Mesothelial cell of epicardium (in vitro differentiated cells): ENCODE measurements around the gene CHST11. TPM values are rescaled to one million over a fixed set of nuclear protein-coding genes. Genes with fewer than 3 reads are reported as not detected.

Source experiments
- DNase-seq, 2 experiments: peaks; one replicate each; pipeline ENCODE4 v3.0.0; 2021; ENCODE audit warnings: low spot score in 2 of 2; ENCODE audit not compliant: unreplicated experiment in 2 of 2
- H3K27ac Mint-ChIP-seq: 2 replicates; pipeline ENCODE4 v1.8.0; 2021; ENCODE audit warnings: mixed read lengths
- H3K27me3 Mint-ChIP-seq: 2 replicates; pipeline ENCODE4 v1.8.0; 2021; ENCODE audit warnings: low read depth, mixed read lengths
- H3K36me3 Mint-ChIP-seq: 2 replicates; pipeline ENCODE4 v1.8.0; 2021; ENCODE audit warnings: mixed read lengths
- H3K4me1 Mint-ChIP-seq: 2 replicates; pipeline ENCODE4 v1.8.0; 2021; ENCODE audit warnings: mixed read lengths
- H3K4me3 Mint-ChIP-seq: 2 replicates; pipeline ENCODE4 v1.8.0; 2021; ENCODE audit warnings: mild to moderate bottlenecking, moderate library complexity, mixed read lengths
- H3K9me3 Mint-ChIP-seq: 2 replicates; pipeline ENCODE4 v1.8.0; 2021; ENCODE audit warnings: mixed read lengths
- CTCF ChIP-seq: fragments of 200-600 bp; sonication (generic); IDR thresholded peaks from one replicate; pipeline ENCODE4 v1.5.0; 2021; ENCODE audit warnings: antibody characterized with exemption; ENCODE audit not compliant: unreplicated experiment
- total RNA-seq: library from RNA; stranded (reverse); gene quantifications from 3 replicates; pipeline ENCODE4 v1.2.1, GENCODE V29; 2021

Gene CHST11
- total RNA-seq, 1 donor from 2014 or later = 15.0 TPM

DNA sequence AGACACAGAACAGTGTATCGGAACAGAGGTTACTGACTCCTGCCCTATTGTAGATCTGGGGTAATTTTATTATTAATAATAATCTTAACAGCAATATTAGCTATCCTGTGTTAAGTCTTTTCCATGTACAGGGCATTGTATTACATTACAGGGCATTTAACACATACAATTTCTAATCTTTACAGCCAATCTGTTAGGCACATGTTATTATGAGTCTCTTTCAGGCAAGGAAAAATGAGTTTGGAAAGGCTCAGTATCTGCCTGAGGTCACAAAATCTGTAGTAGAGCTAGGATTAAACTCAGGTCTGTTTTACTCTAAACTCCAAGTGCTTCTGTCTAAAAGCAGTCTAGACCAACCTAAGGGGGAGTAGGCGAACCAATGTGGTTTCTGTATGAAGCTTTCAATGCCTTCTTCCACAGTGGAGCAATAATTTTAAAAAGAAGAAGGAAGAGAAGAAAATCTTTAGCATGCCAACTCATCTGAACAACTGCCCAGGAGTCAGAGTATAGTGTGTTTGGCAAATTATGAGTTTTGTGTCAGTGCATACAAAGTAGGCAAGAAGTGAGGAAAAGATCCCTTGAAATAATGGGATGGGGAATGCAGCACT lies 192.6 kb downstream of the CHST11 start:
- Mint-ChIP-seq H3K4me1 (no peaks in the 10 kb centered on the region), H3K4me3 (no peak overlapping the region), H3K27me3 (peaks cover 66% of the 10 kb centered on the region), H3K36me3 (no peaks in the 10 kb centered on the region), H3K9me3 (no peaks in the 10 kb centered on the region), H3K27ac (no peak overlapping the region)
- DNase-seq = no peak
- no peak for TF ChIP-seq CTCF

GRCh38 chr12:104649921-104650320 lies 193.2 kb downstream of the CHST11 start:
- no peak overlapping the region for H3K27ac Mint-ChIP-seq
- H3K36me3 Mint-ChIP-seq = no peaks in the 10 kb centered on the region
- no peak for DNase-seq
- H3K27me3 Mint-ChIP-seq = peaks cover 68% of the 10 kb centered on the region
- no peak for TF ChIP-seq CTCF
- no peak overlapping the region for H3K4me3 Mint-ChIP-seq
- H3K4me1 Mint-ChIP-seq = no peaks in the 10 kb centered on the region
- H3K9me3 Mint-ChIP-seq = no peaks in the 10 kb centered on the region

DNA sequence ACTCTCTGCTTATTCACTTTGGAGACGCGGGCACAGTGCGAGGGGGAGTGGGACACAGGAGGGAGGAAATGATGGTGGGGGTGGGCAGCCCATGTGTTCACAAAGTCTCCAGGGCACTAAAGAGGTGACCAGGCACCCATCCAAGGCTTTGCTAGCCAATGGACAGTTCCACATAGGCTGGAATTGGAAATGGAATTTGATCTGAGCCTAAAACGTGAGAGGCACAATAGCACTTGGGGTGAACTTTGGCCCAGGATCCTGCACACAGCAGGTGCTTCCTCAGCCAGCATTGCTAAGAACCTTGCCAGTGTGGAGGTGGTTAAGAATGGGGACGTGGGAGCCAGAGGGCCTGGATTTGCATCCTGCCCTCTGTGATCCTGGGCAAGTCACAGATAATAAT lies 193.8 kb downstream of the CHST11 start:
- Mint-ChIP-seq H3K36me3 (no peaks in the 10 kb centered on the region), H3K27ac (no peak overlapping the region), H3K27me3 (peaks cover 74% of the 10 kb centered on the region), H3K9me3 (no peaks in the 10 kb centered on the region), H3K4me1 (no peaks in the 10 kb centered on the region), H3K4me3 (no peak overlapping the region)
- no peak for DNase-seq
- no peak for TF ChIP-seq CTCF

- no peaks in the 10 kb centered on the region for H3K36me3 Mint-ChIP-seq
- H3K27ac Mint-ChIP-seq = no peak overlapping the region
- no peak overlapping the region for H3K4me3 Mint-ChIP-seq
- no peak for TF ChIP-seq CTCF
- H3K4me1 Mint-ChIP-seq = no peaks in the 10 kb centered on the region
- DNase-seq = no peak
- H3K9me3 Mint-ChIP-seq = no peaks in the 10 kb centered on the region
- peaks cover 78% of the 10 kb centered on the region for H3K27me3 Mint-ChIP-seq
Measured at GRCh38 chr12:104651811-104652210, 195.1 kb downstream of the CHST11 start.

- Mint-ChIP-seq H3K27ac (no peak overlapping the region), H3K4me1 (no peaks in the 10 kb centered on the region), H3K27me3 (peaks cover 83% of the 10 kb centered on the region), H3K36me3 (no peaks in the 10 kb centered on the region), H3K4me3 (no peak overlapping the region), H3K9me3 (no peaks in the 10 kb centered on the region)
- no peak for TF ChIP-seq CTCF
- DNase-seq = no peak
Measured at GRCh38 chr12:104652358-104652757, 195.6 kb downstream of the CHST11 start.

GRCh38 chr12:104652910-104653309 lies 196.2 kb downstream of the CHST11 start:
- no peak overlapping the region for H3K4me3 Mint-ChIP-seq
- no peak for TF ChIP-seq CTCF
- no peaks in the 10 kb centered on the region for H3K9me3 Mint-ChIP-seq
- H3K27ac Mint-ChIP-seq = no peak overlapping the region
- H3K4me1 Mint-ChIP-seq = no peaks in the 10 kb centered on the region
- H3K27me3 Mint-ChIP-seq = peaks cover 85% of the 10 kb centered on the region
- no peak for DNase-seq
- H3K36me3 Mint-ChIP-seq = no peaks in the 10 kb centered on the region
